Mucosa of gallbladder (tissue), 1 donor: Measurements from ENCODE around the gene WNT10A. TPM values are rescaled to one million over a fixed set of nuclear protein-coding genes. Genes with fewer than 3 reads are reported as not detected.

ENCODE experiments used
- DNase-seq: peaks from one replicate; pipeline ENCODE4 v3.0.0-alpha.2; 2020; ENCODE audit warnings: low spot score
- total RNA-seq: library from RNA; stranded (reverse); gene quantifications from one replicate; pipeline ENCODE4 v1.2.1, GENCODE V29; 2021
- donor health status: DM: no; HTN: no; CAD: no.

Gene WNT10A
- total RNA-seq, 1 donor from 2014 or later = 0.12 TPM

DNA sequence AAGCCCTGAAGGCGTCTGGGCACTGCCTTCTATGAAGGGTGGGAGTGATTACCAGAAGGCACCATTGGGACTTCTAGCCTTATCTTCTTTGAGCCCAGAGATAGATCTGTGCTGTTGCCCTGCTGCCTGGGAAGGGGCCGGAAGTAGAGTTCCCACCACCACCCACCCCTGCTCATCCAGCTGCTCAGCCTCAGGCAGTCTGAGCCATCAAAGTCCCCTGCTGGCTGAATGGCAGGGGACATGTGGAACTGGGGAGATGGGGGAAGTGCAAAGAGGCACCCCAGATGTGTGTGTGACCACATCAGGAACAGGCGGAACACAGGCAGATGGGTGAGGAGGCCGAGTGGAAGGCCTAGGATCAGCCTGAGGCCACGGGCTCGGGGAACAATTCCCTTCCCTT is 3.3 kb upstream of the WNT10A start:
- no peak for DNase-seq

DNA sequence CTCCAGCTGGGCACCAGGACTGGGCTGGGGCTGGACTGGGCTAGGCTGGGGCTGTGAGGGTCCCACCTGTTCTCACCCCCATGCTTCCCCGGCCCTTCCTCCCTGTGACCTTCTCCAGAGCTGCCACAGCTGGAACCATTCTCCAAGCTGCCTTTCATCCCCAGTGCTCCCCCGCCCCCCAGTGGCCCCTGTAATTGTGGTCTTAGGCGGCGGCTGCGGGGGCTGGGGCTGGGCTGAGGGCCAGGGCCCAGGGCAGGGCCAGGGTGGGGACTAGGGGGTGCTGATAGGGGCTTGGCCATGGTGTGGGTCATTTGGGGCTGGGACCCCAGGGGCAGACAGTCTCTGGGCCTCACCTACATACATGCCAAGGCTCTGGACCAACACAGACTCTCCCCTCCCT is 2.8 kb upstream of the WNT10A start:
- DNase-seq = no peak

DNA sequence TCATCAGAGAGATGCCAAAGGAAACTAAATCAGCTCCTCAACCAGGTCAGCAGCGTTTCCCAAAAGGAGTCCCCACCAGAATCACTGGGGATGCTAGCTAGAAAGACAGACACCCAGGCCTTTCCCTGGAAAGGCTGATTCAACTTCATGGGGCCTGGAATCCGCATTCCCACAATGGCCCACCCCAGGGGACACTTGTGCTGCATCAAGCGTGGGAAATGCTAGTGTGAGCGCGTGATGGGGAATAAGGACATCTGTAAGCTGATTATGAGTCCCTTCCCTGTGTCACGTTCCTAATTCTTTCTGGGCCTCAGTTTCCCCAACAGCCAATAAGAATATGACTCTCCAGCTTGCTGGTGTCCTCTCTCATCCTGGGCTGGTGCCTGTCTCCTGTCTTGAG is 2.2 kb upstream of the WNT10A start:
- no peak for DNase-seq

DNA sequence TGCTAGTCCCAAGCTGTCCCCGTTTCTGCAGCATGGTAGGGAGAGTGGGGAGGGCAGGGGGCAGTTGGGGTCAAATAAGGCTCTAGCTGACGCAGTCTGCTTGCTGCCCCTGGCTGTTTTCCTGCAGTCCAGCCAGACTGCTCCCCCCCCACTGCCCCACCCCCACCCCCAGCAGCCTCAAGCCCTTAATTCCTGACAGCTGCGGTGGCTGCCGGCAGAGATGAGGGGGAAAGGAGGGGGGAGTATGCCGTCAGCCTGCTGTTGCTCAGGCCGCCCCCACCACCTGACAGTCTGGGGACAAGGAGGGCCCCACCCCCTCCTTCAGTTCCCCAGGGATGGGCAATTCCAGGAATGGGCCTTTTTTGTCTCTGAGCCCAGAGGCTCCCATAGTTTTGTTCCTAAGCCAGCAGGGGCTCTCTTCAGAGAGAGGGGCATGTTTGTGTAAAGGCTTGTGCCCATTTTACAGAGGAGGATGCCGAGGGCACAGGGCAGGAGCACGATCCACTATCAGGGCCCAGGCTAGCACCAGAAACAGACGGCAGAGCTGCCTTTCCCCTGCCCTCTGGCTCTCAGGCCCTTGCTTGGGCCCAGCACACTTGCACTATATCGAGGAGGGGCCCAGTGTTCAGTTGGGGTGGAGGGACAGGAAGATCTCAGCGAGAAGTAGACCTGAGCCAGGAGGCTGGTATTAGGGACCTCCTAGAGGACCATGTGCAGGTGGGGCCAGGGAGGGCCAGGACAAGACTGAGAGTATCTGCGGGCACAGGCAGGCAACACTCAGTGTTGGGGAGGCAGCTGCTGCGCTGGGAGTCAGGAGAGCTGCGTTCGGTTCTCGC is 1.5 kb upstream of the WNT10A start:
- DNase-seq = no peak

DNA sequence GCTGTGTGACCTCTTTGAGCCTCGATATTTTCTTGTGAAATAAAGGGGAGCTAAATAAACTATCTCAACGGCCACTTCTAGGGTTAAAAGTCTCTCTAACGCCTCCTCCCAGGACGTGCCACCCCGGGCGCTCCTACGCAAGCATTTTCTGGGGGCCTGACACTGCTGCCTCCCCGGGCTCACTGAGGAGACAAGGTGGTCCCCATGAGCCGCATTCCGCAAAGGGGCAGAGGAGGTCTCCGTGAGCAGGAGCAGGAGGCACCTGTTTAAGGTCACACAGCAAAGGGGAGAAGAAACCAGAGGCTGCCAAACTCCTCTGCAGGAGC is 913 bp upstream of the WNT10A start:
- DNase-seq = no peak

DNA sequence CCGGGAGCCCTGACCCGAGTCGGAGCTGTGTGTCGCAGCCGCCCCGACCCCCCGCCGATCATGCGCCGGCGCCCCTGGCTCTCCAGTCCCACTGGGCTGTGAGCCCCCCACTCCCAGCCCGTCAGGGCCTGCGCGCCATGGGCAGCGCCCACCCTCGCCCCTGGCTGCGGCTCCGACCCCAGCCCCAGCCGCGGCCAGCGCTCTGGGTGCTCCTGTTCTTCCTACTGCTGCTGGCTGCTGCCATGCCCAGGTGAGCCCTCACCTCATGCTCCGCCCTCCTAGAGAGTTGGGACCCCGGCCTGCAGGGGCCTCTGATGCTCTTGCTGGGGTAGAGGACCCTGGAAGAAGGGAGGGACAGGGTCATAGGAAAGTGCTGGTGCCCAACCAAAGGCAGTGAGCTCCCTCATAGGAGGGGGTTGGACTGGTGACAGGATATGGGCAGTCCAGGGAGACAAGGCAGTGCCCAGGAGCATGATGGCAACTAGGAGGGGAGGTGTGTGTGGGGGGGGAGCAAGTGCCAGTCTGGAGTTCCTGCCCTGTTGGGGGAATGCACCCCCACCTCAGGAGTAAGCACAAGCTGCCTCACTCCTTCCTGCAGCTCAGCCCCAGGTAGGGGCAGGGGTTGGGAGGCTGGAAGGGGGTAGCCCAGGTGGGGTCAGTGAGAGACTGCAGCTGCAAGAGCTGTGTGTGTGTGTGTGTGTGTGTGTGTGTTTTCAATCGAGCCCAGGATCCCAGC is 375 bp downstream of the WNT10A start:
- no peak for DNase-seq

DNA sequence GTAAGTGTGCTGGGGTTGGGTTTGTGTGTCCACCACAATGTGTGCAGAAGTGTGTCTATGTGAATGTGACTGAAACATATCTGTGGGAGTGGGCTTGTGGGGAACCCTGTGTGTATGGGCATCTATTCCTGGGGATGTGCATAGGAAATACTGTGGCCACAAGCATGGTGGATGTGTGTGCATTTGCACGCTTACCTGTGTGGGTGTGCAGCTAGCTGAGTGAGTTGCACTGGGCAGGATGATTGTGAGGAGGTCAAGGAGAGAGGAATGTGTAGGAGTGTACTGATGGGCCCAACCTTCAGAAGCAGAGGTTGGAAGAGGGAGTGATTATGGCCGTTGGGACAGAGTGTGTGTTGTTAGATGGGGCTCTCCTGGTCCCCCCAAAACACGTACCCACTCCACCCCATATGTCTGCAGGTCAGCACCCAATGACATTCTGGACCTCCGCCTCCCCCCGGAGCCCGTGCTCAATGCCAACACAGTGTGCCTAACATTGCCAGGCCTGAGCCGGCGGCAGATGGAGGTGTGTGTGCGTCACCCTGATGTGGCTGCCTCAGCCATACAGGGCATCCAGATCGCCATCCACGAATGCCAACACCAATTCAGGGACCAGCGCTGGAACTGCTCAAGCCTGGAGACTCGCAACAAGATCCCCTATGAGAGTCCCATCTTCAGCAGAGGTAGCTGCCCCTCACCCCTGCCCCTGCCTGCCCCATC is 1.2 kb downstream of the WNT10A start:
- no peak for DNase-seq

DNA sequence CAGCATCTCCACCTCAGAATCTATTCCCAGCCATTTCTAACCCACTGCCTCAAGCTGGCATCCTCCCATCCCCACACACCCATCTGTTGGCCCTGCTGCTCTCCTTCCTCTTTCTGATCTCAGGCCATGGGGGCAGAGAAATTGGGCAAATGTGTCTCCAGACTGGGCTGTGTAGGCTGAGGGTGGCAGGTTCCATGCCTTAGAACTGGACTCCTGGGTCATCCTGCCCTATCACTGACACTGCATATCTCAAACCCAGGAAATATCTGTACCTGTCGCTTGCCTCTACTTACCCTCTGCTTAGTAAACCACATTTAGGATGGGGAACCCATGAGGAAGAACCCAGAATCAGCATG is 1.8 kb downstream of the WNT10A start:
- no peak for DNase-seq

DNA sequence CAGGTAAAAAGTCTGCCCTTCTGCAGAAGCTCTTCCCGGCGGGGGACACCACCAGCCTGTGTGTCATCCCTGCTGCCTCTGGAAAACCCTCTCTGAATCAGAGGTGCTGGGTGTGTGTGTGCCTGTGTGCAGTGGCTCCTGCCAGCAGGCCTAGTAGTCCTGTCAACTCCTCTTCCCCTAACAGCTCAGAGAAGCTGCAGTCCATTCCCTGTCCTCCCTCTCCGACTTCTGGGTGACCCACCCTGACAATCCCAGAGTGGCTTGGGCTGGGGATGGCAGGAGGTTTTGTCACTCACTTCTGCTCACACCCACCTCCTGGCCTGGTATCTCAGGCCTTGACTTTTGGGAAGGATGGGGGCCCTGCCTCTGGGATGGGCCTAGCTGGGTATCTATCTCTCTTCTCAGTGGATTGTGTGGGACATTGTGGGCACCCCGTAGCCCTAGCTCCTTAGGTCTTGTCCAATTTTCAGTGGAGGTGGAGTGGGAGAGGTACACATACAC is 2.3 kb downstream of the WNT10A start:
- no peak for DNase-seq

DNA sequence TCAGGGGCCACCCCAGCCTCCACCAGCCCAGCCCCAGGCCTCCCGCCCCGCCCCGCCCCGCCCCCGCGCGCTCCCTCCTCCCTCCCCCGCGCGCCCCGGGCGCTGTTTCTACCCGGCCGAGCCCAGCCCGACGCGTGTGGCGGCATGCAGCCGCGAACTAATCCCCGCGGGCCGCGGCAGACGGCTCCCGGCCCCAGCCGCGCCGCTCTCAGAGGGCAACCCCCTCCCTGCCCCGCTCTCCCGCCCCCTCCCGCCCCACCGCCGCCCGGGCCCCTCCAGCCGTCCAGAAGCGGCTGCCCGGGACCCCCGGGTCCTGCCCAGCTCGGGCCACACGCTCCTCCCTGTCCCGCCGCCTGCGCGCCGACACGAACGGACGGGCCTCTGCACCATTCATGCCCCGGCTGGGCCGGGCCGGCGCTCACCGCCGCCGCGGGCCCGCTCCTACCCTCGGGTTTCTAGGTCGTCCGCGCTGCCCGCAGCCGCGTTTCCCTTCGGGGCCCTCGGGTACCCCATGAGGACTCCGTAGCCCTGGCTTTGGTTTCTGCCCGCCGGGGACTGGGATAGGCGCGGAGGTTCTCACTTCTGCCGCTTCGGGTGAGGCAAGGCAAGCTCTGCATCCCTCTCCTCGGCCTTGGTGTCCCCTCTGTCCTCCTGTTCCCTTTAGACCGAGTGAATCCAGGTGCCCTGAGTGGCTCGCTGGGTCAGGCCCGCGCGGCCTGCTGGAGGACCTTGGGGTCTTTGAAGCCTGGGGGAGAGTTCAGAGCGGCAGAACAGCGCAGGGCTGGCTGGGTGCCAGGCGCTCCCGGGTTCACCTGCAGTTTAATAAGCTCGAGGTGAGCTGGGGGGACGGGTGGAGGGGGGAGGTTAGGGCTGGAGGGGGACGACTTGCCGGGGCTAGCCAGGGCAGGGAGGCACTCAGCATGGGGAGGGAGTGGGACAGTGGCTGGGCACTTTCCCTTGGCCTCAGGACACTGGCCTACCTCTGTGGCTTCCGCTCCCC is 3.1 kb downstream of the WNT10A start:
- no peak for DNase-seq

DNA sequence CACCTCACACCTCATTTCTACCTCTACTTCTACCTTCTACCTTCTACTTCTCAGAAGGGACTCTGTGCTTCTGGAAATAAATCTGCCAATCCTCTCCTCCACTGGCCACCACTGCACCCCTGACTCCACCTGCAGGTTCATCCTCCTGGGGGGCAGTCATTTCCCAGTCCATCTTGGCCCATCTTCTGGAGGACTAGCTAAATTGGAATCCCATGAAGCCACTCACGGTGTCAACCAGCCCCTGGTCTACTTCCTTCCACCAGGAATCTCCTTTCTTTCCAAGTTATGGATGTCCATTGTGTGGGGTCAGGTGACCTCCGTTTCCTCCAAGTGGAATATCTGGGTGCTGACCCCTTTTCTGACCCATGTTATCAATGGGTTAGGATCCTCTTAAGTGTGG is 3.9 kb downstream of the WNT10A start:
- no peak for DNase-seq

DNA sequence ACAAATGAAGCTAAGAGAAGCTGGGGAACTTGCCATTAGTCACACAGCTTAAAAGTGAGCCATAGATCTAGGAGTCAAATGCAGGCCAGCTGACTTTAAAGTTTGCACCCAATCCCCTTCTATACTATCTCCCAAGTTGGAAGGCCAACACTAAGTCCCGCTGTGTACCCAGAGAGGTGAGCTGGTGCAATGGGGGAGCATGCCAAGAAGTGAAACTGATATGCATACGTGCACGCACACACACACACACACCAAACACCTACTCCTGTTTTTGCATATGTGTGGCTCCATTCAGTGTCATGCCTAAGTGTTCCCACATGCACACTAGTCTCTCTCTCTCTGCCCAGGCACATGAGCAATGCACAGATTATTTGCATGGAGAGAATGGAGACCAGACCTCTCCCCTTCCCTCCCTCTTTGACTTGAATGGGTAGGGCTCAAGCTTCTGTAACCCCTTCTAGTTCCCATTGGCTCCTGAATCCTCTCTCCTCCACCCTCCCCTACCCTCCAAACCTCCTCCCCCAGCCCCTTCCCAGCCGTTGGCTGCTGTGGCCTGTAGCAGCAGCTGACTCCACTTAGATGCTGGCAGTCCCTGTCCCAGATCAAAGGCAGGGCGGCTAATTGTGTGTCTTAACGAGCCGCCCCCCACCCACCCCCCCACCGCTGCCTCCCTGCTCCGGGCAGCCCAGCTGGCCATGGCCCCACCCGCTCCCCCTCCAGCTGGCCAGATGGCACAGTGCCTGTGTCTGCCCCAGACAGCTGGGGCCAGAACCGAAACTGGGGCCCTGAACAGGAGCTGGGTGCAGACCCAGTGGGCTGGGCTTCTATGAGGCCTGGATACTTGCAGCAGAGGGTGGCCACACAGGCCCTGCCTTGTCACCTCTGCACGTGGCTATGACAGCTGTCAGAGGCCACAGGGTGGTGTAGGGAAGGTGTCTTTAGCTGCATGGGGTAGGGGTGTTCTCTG is 5.6 kb downstream of the WNT10A start:
- DNase-seq = no peak

DNA sequence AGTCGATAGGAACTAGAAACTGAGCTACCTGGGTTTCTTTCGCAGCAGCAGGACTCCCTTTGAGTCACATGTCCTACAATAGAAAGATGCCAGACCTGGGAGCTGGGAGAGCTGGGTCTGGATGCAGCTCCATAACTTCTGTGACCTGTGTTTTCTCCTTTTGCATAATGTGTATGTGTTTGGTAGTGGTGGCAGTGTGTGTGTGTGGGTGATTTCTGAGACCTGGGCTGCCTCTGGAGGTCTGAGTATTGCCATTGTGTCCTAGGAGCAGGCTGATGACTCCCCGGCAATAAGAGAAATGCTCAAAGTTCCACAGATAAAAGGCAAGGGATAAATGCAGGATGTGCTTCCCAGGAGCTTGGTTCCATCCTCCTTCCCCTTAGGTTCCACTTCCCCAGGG is 6.4 kb downstream of the WNT10A start:
- DNase-seq = no peak

DNA sequence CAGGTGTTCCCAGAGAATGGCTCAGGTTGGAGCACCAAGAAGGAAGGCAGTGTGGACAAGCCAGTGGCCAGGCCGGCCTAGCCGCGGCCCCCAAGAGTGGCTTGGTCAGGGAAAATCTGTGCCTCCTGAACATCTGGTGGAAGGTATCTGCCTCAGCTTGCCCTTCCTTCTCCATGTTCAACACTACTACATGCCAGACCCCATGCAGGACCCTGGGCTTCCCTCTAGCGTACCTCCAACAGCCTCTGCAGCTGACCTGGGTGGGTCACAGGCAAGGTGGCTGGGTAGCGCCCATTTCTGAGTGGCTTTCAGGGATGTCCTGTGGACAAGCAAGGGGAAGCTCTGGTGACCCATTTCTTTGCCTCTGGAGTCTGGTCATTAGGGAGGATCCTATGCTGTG is 7.7 kb downstream of the WNT10A start:
- DNase-seq = no peak

DNA sequence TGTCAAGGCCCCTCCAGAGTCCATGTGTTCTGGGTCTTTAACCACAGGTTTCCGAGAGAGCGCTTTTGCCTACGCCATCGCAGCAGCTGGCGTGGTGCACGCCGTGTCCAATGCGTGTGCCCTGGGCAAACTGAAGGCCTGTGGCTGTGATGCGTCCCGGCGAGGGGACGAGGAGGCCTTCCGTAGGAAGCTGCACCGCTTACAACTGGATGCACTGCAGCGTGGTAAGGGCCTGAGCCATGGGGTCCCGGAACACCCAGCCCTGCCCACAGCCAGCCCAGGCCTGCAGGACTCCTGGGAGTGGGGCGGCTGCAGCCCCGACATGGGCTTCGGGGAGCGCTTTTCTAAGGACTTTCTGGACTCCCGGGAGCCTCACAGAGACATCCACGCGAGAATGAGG is 9.3 kb downstream of the WNT10A start:
- no peak for DNase-seq

DNA sequence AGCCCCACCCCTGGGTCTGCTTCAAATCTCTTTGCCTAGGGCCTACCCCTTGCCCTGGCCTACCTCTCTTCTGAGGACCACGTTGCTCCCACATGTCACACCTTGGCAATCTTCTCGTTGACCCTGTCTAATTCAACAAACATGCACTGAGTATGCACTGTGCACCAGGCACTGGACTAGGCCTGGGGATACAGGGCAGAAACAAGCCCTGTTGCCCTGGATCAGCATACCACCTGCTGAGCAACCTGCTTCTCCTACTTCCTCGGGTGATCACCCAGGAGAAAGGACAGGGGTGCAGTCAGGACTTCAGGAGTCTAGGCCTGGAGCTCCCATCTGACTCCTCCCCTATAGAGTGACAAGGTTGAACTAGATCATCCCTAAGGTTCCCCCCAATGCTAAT is 9.7 kb downstream of the WNT10A start:
- DNase-seq = no peak

DNA sequence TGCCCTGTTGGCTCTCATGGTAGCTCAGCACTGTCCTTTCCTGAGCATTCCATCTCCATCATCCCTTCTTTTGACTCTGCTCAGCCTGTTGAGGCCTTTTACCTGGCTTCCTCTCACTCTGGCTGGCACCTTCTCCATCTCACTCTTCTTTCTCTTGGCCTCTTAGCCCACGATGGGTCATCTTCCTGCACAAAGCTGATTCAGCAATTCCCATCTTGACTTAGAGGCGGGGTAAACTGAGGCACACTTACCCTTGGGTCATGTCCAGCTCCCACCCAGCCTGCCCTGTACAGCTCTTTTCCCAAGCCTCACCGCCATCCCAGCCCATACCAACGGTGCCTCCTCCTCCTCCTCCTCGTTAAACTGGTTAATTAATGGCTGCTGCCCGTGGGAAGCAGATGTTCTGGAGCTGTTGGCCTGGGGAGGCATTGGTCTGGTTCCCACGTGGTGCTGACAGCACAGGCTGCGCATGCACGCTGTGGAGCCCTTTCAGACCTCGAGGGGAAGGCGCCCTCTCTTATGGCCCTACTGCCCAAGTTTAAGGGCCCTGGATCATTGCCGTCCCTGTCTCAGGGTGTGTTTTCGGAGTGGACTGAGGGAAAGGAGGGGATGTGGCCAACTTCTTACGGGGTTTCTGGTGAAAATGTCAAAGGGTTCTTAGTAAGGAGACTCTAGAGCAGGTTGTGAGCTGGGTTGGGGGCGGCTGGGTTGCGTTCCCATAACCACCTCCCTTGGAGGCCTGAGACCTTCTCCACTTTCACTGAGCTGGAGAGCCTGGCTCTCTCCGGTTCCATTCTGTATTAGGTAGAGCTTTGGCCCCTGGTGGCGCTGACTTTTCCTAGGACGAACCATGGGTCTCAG is 10.9 kb downstream of the WNT10A start:
- DNase-seq = no peak

DNA sequence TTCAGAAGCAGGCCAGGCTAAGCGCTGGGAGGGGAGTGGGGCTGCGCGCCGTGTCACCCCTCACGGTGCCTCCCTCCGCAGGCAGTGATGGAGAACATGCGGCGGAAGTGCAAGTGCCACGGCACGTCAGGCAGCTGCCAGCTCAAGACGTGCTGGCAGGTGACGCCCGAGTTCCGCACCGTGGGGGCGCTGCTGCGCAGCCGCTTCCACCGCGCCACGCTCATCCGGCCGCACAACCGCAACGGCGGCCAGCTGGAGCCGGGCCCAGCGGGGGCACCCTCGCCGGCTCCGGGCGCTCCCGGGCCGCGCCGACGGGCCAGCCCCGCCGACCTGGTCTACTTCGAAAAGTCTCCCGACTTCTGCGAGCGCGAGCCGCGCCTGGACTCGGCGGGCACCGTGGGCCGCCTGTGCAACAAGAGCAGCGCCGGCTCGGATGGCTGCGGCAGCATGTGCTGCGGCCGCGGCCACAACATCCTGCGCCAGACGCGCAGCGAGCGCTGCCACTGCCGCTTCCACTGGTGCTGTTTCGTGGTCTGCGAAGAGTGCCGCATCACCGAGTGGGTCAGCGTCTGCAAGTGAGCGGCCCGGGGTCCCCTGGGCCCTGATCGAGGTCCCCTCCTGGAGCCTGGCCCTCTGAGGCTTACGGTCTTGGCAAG is 12.2 kb downstream of the WNT10A start:
- DNase-seq = peak; percentile 74
